Measurements from ENCODE around the gene DPP6.

Gene DPP6

DNA sequence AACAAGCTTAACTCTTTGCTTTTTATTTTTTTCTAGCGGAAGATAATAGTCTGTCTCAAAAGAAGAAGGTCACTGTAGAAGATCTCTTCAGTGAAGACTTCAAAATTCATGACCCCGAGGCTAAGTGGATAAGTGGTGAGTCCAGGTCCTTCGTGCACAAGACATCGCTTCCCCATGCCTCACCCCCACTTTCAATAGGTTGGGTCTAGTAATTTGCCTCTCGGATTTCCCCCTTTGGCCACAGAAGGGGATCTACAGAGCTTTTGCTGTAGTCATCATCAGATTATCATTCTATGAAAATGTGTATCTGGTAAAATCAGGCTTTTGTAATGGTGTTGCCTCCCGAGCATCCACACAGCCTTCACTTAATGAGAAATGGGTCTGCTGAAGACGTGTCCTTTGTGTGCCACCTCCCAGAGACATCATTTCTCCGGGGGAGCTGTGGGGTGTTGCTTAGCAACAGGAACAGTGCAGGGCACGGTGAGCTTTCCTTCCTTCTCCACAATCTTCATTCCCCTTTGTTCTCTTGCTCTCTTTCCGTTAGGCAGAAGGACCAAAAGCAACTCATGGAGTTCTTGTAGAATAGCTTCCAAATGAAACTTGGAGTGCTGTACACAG lies 422.8 kb downstream of the DPP6 start:
- DNase-seq = no peak

DNA sequence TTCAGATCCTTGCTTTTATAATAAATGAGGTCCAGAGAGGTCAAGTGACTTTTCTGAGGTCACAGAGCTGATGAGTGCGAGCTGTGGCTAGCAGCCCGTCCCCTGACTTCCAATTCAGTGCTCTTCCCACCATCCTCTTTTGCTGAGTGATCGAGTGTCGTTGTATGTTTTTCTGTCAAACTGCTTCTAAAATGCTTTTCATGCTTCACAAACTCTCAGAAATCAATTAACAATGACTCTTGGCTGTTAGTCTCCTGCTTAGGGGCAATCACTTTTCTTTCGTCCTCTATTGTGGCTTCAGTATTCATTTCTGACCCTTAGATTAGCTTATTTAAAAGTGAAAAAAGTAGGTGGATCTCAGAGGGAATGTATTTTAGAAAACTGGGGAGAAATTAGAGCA lies 423.7 kb downstream of the DPP6 start:
- DNase-seq = no peak

DNA sequence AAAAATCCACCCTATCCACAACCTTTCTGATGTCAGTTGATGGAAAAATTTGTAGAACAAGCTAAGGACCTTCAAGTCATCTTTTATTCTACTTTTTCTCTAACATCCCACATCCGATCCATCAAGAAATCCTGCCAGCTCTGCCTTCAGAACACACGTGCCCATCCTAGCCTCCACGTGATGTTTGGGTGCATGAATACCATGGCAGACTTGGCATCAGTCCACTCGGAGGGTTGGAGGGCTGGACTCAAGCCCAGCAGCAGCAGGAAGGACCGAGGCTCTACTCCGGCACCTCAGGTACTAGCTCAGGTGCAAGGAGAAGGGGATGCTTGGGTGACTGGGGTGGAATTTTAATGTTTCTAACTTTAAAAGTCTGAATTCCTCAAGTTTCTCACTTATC lies 428.6 kb downstream of the DPP6 start:
- no peak for DNase-seq

DNA sequence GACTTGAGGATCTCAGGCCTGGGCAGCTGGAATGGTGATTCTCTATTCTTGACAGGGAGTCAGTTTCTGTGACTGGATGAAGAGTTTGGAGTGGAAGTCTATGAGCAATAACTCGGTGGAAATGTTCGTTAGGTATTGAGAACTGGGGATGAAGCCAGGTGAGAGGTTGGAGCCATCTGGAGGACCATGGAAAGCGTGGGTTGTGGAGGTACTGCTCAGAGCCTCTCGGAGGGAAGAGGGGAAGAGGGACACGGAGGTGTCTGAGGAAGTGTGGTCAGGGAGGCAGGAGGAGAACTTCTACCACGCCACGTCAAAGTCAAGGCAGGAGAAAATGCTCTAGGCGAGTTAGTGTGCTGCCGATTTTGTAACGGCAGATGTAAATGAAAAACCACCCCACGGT lies 430.7 kb downstream of the DPP6 start:
- DNase-seq = no peak

DNA sequence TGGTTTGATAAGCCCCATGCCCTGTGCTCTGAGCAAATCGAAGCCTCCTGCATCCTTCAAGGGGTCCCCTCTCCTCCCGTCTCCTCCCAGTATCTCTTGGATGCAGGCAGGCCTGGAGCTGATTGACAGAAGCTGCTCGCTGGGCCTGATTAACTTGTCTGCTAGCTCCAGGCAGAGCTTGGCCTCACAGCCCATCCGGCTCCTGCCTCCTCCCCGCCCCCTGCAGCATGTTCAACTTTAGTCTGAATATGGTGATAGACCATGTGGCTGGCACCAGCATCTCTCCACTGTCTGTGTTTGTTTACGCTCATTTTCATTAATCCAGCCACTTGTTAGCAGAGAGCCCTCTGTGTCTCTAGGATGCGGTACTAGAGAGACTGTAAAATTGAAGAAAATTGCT lies 432.2 kb downstream of the DPP6 start:
- DNase-seq = no peak

DNA sequence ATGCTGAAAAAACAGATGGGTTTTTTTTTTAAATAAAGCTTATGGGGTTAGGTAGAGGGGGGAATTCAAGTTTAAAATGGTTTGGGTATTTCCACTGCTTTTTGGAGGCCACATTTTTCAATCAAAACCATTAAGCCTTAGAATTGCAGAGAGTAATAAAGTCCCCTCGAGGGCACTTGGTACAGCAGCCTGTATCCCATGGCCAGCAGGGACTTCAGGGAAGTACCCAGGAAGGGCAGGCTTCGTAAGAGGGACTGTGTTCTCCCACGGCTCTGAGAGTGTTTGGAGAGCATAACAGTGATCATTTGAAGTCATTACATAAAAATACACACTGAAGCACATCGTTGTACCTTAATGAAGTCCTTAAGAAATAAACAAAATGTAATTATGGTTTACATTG lies 432.7 kb downstream of the DPP6 start:
- no peak for DNase-seq

DNA sequence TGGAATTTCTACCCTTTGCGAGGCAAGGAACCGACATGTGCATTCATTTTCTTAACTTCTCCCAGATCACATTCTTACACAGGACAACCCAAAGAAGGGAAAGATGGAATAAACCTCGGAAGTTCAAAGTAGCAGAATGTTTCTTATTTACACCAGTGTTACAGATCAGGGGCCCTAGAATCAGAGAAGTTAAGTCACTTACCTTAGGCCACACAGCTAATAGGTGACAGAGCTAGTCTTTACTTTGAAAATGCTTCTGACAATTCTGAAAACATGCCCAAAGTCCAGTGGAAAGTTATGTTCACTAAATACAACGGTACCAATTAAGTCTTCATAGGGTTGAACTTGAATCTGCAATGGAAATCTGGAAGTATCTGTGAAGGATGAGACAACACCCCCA lies 437.7 kb downstream of the DPP6 start:
- no peak for DNase-seq

DNA sequence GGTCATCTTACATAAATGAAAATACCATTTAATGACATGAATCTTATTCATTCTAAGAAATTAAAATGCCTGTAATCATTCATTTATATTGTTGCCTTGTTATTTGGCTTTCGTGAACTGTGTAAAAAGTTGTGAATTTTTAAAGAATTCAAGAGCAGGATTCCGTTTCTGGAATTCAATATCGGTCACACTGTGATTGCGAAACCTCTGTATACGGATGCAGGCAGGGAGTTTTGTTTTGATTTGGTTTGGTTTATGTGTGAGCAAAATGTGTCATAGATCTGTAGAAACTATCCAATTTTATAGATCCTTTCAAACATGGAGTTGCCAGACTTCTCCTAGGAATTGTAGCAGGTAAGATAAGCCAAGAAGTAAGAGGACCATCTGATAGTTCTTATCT lies 441.4 kb downstream of the DPP6 start:
- no peak for DNase-seq

DNA sequence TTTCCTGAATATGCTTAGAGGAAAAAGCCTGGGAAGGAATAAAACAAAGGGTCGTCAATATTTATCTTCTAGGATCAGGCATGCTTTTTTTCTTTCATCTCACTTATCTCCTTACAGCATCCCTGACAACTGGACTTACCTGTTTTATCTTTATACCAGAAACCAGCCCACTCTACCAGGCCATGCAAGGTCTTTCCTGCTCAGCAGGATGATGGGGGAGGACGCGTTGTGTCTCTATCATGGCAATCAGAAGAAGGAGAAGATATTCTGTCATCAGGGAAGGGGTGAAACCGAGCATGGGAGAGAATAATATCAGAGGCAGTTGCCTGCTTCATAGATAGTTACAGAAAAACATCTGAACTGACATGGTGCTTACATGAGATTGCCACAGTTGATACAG lies 445.6 kb downstream of the DPP6 start:
- DNase-seq = no peak

DNA sequence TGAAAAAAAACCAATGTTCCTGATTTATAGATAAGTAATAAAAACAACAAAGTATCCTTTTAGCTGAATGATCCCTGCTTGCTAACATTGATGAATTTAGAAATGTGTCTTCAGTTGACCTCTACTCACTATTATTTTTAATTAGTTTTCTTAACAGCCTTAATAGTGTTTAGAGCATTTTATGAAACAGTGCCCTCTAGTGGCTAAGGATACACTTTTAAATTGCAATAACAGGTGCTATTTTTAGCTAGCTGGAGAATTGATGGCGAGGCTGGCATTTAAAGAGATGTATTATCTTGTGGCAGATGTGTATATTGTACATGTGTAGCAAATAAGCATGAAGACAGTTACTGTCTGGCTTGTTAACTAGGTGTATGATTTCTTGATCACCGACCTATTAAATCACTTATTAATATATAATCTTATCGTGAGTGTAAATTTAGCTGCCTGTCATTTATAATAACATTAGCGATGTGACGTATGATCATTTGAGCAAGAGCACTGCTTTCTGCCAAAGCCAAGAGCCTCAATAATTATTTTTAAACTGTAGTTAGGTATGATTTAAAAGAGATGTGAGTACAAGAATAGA lies 451.9 kb downstream of the DPP6 start:
- DNase-seq = no peak

DNA sequence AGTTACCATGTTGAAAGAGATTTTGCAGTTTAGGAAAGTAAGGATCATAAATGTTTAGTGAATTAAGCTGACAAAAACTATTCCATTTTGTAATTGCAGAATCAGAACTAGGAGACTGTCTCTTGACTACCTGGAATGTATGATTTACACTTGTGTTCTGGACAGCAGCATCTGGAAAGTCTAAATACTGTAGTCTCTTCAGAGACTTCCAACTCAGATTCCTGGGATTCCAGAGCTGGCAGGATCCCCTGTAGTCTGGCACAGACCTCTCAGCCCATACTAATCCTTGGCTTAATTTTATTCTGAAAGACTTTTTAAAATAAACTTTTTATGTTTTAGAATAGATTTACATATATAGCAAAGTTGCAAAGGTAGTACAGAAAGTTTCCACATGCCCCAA lies 452.7 kb downstream of the DPP6 start:
- no peak for DNase-seq

DNA sequence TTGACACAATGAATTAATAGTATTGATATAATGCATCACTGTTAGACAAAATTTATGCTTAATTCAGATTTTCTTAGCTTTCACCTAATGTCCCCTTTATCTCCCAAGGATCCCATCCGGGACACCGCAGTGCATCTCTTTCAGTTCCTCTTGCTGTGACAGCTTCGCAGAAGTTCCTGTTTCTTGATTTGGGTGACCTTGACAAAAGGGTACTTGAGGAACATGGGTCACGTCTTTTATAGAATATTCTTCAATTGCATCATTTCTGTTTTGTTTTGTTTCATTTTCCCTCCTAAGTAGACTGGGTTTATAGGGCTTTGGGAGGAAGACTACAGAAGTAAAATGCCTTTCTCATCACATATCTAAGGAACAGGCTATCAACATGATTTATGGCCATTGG lies 453.2 kb downstream of the DPP6 start:
- no peak for DNase-seq

DNA sequence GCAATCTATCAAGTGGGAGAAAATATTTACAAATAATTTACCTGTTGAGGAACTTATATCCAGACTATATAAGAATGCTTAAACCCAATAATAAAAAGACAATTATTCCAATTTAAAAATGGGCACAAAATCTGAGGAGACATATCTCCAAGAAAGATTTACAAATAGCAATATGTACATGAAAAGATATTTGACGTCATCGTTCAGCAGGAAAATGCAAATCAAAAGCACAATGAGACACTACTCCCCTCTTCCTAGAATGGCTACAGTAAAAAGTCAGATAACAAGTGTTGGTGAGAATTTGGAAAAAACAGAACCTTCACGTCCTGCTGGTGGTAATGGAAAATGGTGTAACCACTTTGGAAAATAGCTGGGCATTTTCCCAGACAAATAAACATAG lies 457.0 kb downstream of the DPP6 start:
- no peak for DNase-seq

DNA sequence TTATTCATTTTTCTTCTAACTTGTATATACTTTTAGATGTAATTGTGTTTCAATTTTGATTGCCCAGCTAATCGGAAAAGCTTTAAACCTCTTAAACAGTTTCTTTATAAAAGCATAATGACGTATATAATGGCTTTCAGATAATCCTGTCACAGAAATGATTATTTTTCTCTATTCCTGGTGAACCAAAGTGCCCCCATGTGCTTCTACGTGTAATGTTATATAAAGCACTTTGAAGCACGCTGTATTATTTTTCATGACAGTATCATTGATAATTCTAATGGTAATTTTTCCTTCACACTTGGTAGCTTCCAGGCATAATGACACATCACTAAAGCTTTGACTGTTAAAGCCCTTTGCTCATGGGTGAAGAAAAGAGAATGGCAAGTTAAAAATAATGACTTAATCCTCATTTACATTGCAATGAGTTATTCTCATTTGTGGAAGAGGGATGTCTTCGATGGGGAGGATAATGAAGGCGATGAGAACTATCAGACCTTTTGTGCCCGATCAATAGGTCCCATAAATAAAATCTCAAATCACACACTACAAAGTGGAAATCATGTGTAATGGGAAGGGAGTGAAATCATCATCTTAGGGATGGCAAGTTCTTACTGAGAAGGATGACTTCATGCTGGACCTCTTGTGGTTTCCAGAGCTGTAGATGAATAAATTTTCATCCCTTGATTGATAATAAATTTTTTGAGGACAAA lies 460.1 kb downstream of the DPP6 start:
- DNase-seq = no peak

DNA sequence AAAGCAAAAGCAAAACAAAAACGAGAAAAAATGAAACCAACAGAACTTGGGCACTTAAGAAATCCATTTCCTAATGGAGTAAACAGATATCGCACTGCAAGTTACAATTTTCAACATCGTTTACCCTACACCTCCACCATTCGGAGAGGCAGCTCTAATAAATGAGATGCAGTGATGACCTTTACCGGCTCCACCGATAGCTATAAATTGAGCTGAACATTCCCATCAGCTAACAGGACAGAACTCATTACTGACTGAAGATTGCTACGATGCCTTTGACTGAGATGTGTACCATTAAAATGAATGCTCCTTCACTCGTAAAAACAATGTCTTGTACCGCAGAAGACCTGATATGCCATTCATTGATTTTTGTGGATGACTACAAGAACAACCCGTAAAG lies 465.6 kb downstream of the DPP6 start:
- no peak for DNase-seq

DNA sequence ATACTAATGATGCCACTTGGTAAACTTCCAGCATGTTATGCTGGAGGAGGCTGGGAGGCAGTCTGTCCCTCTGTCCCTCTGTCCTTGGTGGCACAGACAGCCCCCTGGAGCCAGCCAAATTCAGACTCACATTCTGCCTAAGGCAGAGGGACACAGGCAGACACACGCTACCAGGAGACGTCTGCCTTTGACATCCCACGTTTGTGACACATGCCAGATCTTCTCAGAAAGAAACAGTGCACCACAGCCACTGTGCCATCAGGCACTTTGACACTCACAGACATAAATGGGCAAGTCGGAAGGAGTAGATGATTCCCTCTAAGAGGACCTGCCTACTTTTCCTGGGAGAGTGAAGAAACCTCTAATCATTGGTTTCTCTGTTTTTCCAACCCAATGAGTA lies 467.0 kb downstream of the DPP6 start:
- DNase-seq = no peak

DNA sequence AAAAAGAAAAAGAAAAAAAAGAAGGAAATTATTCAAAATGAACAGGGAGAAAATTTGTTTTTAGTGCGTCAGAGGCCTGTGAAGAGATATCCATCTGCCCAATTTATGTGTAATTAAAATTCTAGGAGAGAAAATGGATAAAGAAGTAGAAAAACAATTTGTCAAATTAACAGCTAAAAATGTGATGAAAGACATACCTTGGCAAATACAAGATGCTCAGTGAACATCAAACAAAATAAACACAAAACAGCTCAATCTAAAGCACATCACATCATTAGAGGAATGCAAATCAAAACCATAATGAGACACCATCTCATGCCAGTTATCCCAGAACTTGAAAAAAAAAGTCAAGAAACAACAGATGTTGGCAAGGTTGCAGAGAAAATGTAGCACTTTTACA lies 477.9 kb downstream of the DPP6 start:
- DNase-seq = no peak

DNA sequence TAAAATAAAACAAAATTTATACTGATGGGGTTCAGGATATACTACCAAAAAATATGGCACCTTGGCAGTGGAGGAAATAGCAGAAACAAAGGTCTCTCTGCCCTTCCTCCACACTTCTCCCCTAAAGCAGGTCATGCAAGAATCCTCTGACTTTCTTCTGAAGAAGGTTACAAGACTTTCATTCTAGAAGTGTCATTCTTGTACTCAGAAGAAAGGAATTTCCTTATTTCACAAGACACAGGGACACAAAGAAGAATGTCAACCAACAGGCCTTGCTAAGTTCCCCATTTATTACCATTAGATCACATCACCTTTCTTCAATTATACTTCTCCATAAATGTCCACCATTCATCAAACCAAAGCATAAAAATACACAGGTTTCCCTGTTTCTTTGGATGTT lies 480.6 kb downstream of the DPP6 start:
- no peak for DNase-seq

DNA sequence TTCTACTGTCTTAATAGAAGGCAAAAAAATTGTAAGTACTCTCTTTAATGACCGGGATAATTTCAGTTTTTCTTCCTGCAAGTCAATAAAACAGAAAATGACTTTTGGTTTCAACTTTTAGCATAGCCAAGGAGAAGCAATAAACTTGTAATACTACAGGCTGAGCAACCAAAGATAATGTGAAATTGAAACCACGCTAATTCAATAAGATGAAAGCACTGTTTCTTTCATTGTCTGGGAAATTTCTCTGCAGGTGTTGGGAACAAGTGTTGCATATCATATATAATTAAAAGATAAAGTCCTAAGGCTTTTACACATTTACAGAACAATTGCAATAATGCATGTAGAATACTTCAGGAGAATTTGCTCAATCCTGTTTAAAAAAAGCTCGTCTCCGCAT lies 488.4 kb downstream of the DPP6 start:
- no peak for DNase-seq

DNA sequence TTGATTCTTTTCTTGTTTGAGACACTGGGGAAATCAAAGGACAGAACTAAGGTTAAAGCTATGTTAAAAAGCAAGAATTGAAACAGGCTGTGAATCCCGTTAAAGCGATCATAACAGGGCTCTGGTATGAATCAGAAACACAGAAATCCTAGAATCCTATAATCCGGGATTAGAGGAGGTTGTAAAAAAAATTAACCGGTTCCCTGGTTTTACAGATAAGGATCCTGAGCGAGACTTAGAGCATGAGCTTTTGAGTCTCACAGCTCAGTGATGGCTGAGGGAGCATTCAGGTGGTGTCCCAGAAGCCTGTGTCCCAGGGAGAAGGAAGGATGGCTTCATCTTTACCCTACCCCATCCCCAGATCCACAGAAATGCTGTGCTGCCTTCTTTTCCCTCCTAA lies 489.4 kb downstream of the DPP6 start:
- no peak for DNase-seq

DNA sequence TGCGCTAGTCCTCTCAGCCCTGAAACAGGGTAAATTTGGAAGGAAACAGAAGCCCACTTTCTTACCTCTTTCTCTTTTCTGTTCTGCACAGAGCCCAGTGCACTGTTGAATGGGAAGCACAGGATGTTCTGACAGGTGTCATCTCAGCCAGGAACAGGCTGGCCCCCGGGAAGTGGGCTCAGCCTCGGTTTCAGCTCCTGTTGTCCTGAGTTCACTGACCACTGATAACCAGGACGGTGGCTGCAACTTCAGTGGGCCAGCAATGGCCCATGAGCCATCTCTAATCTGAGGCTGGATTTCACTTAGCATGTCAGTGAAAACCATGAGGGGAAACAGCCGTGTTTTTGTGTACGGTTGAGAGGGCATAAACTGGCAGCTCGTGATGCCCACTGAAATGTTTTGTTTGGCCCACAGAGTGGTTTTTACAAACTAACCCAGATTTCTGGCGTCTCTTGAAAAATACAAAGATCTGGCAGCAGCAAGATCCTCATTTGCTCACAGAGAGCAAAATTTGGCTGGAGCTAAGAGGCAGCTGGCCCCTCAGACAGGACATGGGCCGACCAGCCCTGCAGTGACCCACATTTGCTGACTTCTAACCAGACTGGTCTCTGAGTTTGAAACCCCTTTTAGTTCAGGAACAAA lies 494.9 kb downstream of the DPP6 start:
- no peak for DNase-seq

DNA sequence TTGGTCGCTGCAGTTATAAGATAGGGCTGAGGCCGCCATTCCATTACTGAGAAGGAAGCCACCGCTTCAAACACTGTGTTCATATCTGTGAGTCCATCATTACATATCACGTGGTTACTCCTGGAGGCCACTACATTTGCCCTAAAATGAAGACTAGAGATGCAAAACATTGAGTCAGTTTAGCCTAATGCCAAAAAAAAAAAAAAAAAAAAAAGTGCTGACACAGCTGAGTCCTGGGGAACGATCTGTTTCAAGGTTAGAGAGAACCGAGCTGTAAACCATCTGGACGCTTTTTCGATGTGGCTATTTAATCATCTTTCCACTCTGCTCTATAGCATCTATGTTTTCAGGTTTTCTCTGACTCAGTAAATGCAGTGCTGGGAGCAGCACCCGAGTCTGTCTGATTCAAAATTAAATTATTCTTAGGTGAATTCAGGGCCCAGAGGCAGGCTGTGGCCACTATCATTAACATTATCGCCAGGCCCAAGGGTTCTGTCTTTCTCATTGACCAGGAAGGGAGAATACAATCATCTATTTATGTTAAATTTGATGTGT lies 501.6 kb downstream of the DPP6 start:
- no peak for DNase-seq

DNA sequence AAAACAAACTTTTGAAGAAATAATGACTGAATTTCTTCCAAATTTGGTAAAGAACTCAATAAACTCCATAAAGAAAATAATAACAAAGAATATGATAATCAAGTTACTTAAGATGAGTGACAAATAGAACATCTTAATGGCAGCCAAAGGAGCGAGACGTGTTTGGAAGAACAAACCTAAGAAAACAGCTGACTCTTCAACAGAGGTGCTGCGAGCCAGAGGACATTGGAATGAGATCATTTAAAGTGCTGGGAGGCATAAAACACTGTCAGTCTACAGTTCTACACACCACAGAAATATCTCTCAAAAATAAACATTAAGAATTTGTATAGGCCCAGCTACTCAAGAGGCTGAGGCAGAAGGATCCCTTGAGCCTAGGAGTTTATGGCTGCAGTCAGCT lies 507.3 kb downstream of the DPP6 start:
- DNase-seq = no peak

DNA sequence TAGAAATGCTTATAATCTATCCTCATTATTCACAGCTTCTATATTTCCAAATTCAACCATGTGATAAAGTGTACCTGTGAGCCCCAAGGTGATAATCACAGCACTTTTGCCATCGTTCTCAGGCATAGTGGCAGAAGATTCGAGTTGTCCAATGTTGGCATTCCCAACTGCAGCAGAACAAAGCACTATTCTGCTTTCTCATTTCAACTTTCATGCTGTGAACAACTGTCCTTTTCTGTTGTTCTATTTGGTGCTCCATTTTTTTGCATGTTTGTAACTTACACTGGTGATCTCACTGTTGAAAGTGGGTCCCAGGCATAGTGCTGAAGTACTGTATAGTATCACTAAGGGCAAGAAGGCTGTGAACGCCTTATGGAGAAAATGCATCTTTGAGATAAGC lies 512.5 kb downstream of the DPP6 start:
- no peak for DNase-seq

Data from GOT3 (cell line).